Smooth muscle cell (in vitro differentiated cells): ENCODE data around the gene PPP1R13L. TPM values are rescaled to one million over a fixed set of nuclear protein-coding genes. Genes with fewer than 3 reads are reported as not detected.
A peak's percentile ranks its signal among the peaks of the same experiment; 100 is the strongest.

Source experiments
- DNase-seq: peaks from one replicate; lab custom pipeline; 2025; ENCODE audit not compliant: unreplicated experiment; lab: John Stamatoyannopoulos, UW
- H2AFZ ChIP-seq: fragments of 200-600 bp; sonication (generic); 2 replicates; pipeline ENCODE4 v1.6.0; 2016; ENCODE audit warnings: antibody characterized with exemption, low read depth, mild to moderate bottlenecking
- H3F3A ChIP-seq: fragments of 200-600 bp; sonication (generic); 2 replicates; pipeline ENCODE4 v1.6.0; 2017; ENCODE audit warnings: antibody characterized with exemption, low read depth
- H3K27ac ChIP-seq: fragments of 200-600 bp; sonication (generic); 2 replicates; pipeline ENCODE4 v1.5.1; 2016; ENCODE audit warnings: low read depth, mild to moderate bottlenecking
- H3K27me3 ChIP-seq: fragments of 200-600 bp; sonication (generic); 2 replicates; pipeline ENCODE4 v1.6.1; 2016; ENCODE audit warnings: low read depth, mild to moderate bottlenecking
- H3K36me3 ChIP-seq: fragments of 200-600 bp; sonication (generic); 2 replicates; pipeline ENCODE4 v1.5.1; 2016; ENCODE audit warnings: low read depth
- H3K4me1 ChIP-seq: fragments of 200-600 bp; sonication (generic); 2 replicates; pipeline ENCODE4 v1.5.1; 2016; ENCODE audit warnings: low read depth
- H3K4me2 ChIP-seq: fragments of 200-600 bp; sonication (generic); 2 replicates; pipeline ENCODE4 v1.6.0; 2016; ENCODE audit warnings: mild to moderate bottlenecking
- H3K4me3 ChIP-seq: fragments of 200-600 bp; sonication (generic); 2 replicates; pipeline ENCODE4 v1.5.1; 2016; ENCODE audit warnings: mild to moderate bottlenecking
- H3K79me2 ChIP-seq: fragments of 200-600 bp; sonication (generic); 2 replicates; pipeline ENCODE4 v1.6.0; 2016; ENCODE audit warnings: low read depth, mild to moderate bottlenecking
- H3K9ac ChIP-seq: fragments of 200-600 bp; sonication (generic); 2 replicates; pipeline ENCODE4 v1.6.0; 2016; ENCODE audit warnings: low read depth
- H3K9me3 ChIP-seq: fragments of 200-600 bp; sonication (generic); replicated peaks from 2 replicates; pipeline ENCODE4 v1.5.1; 2016; ENCODE audit warnings: low read depth
- H4K20me1 ChIP-seq: fragments of 200-600 bp; sonication (generic); 2 replicates; pipeline ENCODE4 v1.6.0; 2016; ENCODE audit warnings: low read depth
- WGBS: methylation state at CpG from one replicate; pipeline ENCODE4 v1.1.7; 2016; ENCODE audit warnings: low lambda C conversion rate; 5-methylcytosine and 5-hydroxymethylcytosine counted together
- polyA plus RNA-seq: library from polyadenylated mRNA; unstranded; fragments of >200 nt; fragmentation: Nextera tagmentation; extraction: Ambion mirVana; gene quantifications from 2 replicates; pipeline ENCODE4 v1.2.1, GENCODE V29; 2016
- total RNA-seq: library from RNA; depleted of rRNA; stranded (reverse); fragments of >200 nt; gene quantifications from 2 replicates; pipeline ENCODE4 v1.2.3, GENCODE V29; 2014
- TF ChIP-seq, protein P1 (sequence below): fragments of 200-600 bp; sonication (generic); IDR thresholded peaks from 2 replicates; pipeline ENCODE4 v1.5.1; 2017; ENCODE audit warnings: borderline replicate concordance, mild to moderate bottlenecking, antibody characterized with exemption; ENCODE audit not compliant: insufficient read depth, poor library complexity, severe bottlenecking

Gene PPP1R13L
- total and polyA plus RNA-seq, 2 experiments from 2014 or later = 28.1 to 66.4 TPM

- no peak overlapping the region for H3K4me2 ChIP-seq
- H3K9ac ChIP-seq = no peak overlapping the region
- H4K20me1 ChIP-seq = no peaks in the 10 kb centered on the region
- no peaks in the 10 kb centered on the region for H3K36me3 ChIP-seq
- peaks cover 11% of the 10 kb centered on the region for H3K27me3 ChIP-seq
- H3K4me1 ChIP-seq = no peaks in the 10 kb centered on the region
- no peak overlapping the region for H2AFZ ChIP-seq
- 93% methylated on average over 12 of the region's 15 CpGs for WGBS
- H3K9me3 ChIP-seq = no peaks in the 10 kb centered on the region
- TF ChIP-seq, protein P1, sequence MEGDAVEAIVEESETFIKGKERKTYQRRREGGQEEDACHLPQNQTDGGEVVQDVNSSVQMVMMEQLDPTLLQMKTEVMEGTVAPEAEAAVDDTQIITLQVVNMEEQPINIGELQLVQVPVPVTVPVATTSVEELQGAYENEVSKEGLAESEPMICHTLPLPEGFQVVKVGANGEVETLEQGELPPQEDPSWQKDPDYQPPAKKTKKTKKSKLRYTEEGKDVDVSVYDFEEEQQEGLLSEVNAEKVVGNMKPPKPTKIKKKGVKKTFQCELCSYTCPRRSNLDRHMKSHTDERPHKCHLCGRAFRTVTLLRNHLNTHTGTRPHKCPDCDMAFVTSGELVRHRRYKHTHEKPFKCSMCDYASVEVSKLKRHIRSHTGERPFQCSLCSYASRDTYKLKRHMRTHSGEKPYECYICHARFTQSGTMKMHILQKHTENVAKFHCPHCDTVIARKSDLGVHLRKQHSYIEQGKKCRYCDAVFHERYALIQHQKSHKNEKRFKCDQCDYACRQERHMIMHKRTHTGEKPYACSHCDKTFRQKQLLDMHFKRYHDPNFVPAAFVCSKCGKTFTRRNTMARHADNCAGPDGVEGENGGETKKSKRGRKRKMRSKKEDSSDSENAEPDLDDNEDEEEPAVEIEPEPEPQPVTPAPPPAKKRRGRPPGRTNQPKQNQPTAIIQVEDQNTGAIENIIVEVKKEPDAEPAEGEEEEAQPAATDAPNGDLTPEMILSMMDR = no peak
- no peaks in the 10 kb centered on the region for H3K79me2 ChIP-seq
- H3K27ac ChIP-seq = no peak overlapping the region
- H3F3A ChIP-seq = no peaks in the 10 kb centered on the region
- no peak overlapping the region for H3K4me3 ChIP-seq
- no peak for DNase-seq
Observed at GRCh38 chr19:45345506-45345860, 59.4 kb downstream of the PPP1R13L start.

GRCh38 chr19:45344621-45345505 is 60.0 kb downstream of the PPP1R13L start:
- H3K9me3 ChIP-seq = no peaks in the 10 kb centered on the region
- no peak overlapping the region for H2AFZ ChIP-seq
- no peaks in the 10 kb centered on the region for H3F3A ChIP-seq
- H3K36me3 ChIP-seq = no peaks in the 10 kb centered on the region
- H3K4me2 ChIP-seq = no peak overlapping the region
- 70% methylated on average over 8 of the region's 15 CpGs for WGBS
- DNase-seq = no peak
- no peak overlapping the region for H3K4me3 ChIP-seq
- H3K79me2 ChIP-seq = no peaks in the 10 kb centered on the region
- no peaks in the 10 kb centered on the region for H4K20me1 ChIP-seq
- H3K27ac ChIP-seq = no peak overlapping the region
- peaks cover 17% of the 10 kb centered on the region for H3K27me3 ChIP-seq
- TF ChIP-seq, protein P1 = no peak
- no peak overlapping the region for H3K9ac ChIP-seq
- no peaks in the 10 kb centered on the region for H3K4me1 ChIP-seq

DNA sequence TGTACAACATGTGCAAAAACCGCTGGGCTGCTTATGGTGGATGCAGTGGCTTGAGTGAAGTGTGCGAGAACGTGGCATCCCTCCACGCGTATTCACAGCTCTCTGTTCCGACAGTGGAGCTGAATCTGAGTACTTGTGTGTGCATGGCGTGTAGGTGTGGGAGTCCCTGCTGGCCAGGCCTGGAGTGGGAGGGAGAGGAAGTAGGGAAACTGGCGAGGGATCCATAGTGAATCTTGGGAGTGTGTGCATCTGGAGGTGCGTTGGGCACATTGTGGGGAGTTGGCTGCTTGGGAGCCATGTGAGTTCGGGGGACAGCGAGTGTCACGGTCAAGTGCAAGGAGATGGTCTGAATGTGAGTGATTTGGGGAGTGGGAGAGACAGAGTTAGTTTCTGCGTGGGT is 62.0 kb downstream of the PPP1R13L start:
- TF ChIP-seq, protein P1 = no peak
- Histone ChIP-seq H3K9me3 (no peaks in the 10 kb centered on the region), H3F3A (no peaks in the 10 kb centered on the region), H3K27ac (no peak overlapping the region), H3K4me2 (no peak overlapping the region), H3K79me2 (no peaks in the 10 kb centered on the region), H3K4me3 (no peak overlapping the region), H3K4me1 (no peaks in the 10 kb centered on the region), H3K9ac (no peak overlapping the region), H3K27me3 (peaks cover 20% of the 10 kb centered on the region), H3K36me3 (no peaks in the 10 kb centered on the region), H4K20me1 (no peaks in the 10 kb centered on the region), H2AFZ (no peak overlapping the region)
- DNase-seq = no peak
- 89% methylated on average over 13 of the region's 13 CpGs for WGBS

- TF ChIP-seq, protein P1 = no peak
- H3K36me3 ChIP-seq = no peaks in the 10 kb centered on the region
- H3K27me3 ChIP-seq = peaks cover 14% of the 10 kb centered on the region
- H3K9me3 ChIP-seq = no peaks in the 10 kb centered on the region
- no peaks in the 10 kb centered on the region for H4K20me1 ChIP-seq
- no peaks in the 10 kb centered on the region for H3K4me1 ChIP-seq
- no peaks in the 10 kb centered on the region for H3F3A ChIP-seq
- WGBS = 25% methylated on average over 13 of the region's 25 CpGs
- H3K9ac ChIP-seq = no peak overlapping the region
- peak overlapping the region; percentile 51 for H3K4me3 ChIP-seq
- no peak for DNase-seq
- H3K79me2 ChIP-seq = no peaks in the 10 kb centered on the region
- no peak overlapping the region for H2AFZ ChIP-seq
- peak overlapping the region; percentile 84 for H3K4me2 ChIP-seq
- H3K27ac ChIP-seq = no peak overlapping the region
Observed at GRCh38 chr19:45340899-45341453, 63.9 kb downstream of the PPP1R13L start.
